ENCODE data around the gene GGCT.

The GGCT gene

DNA sequence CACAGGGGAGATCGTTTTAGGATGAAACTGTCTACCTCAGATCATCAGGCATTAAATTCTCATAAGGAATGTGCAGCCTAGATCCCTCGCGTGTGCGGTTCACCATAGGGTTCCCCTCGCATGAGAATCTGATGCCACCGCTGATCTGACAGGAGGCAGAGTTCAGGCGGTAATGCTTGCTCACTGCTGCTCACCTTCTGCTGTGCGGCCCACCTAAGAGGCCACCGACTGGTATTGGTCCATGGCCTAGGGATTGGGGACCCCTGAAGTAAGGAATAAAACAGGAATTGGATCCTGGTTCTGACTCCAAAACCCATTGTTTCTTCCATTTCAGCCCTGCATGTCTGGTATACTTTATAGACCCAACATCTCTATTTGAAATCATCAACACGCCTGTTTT is 30.1 kb downstream of the GGCT start:
- no peak overlapping the region for H3K9ac ChIP-seq (ENCODE audit: low read length)
- no peaks in the 10 kb centered on the region for H3K9me3 ChIP-seq (ENCODE audit: control insufficient read depth, low read length)
- no peak overlapping the region for H3K4me3 ChIP-seq (ENCODE audit: low read length)
- H3K27me3 ChIP-seq (ENCODE audit: control insufficient read depth, insufficient read depth, low read length) = no peaks in the 10 kb centered on the region
- peaks cover 55% of the 10 kb centered on the region for H3K4me1 ChIP-seq (ENCODE audit: control insufficient read depth, insufficient read depth, low read length)
- H3K36me3 ChIP-seq (ENCODE audit: control insufficient read depth, insufficient read depth, low read length) = no peaks in the 10 kb centered on the region

DNA sequence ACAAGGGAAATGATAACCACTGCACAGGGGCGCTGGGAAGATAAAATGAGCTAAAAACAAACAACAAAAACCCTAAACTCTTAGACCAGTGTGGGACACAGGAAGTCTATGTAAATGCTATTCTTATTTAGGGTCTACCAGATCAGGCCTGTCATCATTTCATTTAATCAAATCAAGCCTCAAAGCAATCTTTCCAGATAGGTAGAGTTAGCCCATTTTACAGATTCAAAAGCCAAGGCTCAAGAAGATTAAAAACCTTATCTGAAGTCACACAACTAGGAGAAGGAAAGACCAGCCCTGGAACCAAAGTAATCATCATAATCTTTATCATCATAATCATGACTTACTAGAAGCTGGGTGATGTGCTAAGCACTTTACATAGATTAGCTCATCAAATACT is 30.7 kb downstream of the GGCT start:
- H3K9ac ChIP-seq (ENCODE audit: low read length) = no peak overlapping the region
- H3K27me3 ChIP-seq (ENCODE audit: control insufficient read depth, insufficient read depth, low read length) = no peaks in the 10 kb centered on the region
- peaks cover 60% of the 10 kb centered on the region for H3K4me1 ChIP-seq (ENCODE audit: control insufficient read depth, insufficient read depth, low read length)
- no peak overlapping the region for H3K4me3 ChIP-seq (ENCODE audit: low read length)
- no peaks in the 10 kb centered on the region for H3K36me3 ChIP-seq (ENCODE audit: control insufficient read depth, insufficient read depth, low read length)
- H3K9me3 ChIP-seq (ENCODE audit: control insufficient read depth, low read length) = no peaks in the 10 kb centered on the region

DNA sequence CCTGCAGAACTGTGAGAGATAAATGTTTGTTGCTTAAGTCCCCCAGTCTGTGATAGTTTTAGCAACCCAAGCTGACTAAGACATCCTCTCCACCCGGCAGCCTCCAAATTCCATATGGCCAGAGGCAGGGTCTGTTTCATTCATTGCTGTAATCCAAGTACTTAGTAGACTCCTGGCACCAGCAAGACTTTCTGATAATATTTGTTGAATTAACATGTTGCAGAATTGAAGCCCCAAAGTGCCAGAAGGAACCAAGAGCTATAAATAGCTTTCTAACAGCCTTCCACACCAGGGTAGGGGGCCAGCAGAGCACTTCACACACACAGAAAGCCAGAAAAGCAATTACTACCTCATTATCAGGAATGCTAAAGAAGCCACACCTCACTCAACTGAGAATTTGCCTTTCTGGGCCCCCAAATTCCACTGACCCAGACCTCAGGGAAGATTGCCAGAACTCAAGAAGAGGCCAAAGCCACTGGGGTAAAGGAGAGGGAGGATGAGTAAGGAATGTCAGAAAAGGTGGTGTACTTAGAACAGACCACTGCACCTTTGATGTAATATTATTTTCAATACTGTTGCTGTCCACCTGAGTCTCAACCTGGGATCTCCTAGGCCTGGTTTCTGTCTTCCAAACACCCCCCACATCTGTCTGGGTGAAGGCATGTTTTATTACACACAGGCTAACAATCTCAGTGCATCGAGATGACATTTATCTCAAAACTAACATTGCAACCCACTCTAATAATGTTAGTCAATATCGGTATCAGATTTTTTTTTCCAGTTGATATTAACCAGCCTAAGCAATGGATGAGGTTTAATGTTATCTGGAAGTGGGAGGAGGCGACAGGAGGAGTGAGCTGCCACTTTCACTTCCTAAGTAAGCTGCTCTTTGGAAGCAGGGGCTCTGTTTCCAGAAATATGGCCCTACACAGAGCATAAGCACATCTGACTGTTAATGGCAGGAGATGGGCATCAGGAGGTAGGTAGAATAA is 31.5 kb downstream of the GGCT start:
- H3K9me3 ChIP-seq (ENCODE audit: control insufficient read depth, low read length) = no peaks in the 10 kb centered on the region
- H3K4me3 ChIP-seq (ENCODE audit: low read length) = no peak overlapping the region
- no peak overlapping the region for H3K9ac ChIP-seq (ENCODE audit: low read length)
- H3K4me1 ChIP-seq (ENCODE audit: control insufficient read depth, insufficient read depth, low read length) = peaks cover 63% of the 10 kb centered on the region
- no peaks in the 10 kb centered on the region for H3K36me3 ChIP-seq (ENCODE audit: control insufficient read depth, insufficient read depth, low read length)
- no peaks in the 10 kb centered on the region for H3K27me3 ChIP-seq (ENCODE audit: control insufficient read depth, insufficient read depth, low read length)

DNA sequence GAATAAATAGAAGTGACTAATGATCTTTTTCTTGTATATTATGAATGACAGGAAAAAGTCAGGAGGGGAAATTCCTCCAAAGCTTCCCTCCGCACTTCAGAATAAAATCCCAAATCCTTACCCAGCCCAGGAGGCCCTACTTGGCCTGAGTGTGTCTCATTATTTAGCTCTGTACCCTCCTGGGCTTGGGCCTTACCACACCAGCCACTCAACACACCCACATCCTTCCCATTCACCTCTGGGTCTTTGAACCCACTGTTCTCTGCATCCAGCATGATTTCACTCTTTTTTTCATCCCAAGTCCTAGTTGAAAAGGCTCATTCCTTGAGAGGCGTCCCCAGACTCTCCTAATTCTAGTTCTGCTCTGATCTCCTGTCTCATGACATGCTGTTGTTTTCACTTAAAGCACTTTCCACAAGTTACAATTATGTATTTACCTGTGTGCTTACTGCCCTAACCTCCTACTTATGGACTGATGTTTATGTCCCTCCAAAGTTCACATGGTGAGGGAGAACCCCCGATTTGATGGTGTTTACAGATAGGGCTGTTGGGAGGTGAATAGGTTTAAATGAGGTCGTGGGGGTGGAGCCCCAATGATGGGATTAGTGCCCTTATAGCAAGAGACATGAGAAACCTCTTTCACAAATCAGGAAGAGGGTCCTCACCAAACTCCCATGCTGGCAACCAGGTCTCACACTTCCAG is 32.4 kb downstream of the GGCT start:
- Histone ChIP-seq H3K36me3 (ENCODE audit: control insufficient read depth, insufficient read depth, low read length) (no peaks in the 10 kb centered on the region), H3K9ac (ENCODE audit: low read length) (no peak overlapping the region), H3K27me3 (ENCODE audit: control insufficient read depth, insufficient read depth, low read length) (no peaks in the 10 kb centered on the region), H3K4me3 (ENCODE audit: low read length) (no peak overlapping the region), H3K9me3 (ENCODE audit: control insufficient read depth, low read length) (no peaks in the 10 kb centered on the region), H3K4me1 (ENCODE audit: control insufficient read depth, insufficient read depth, low read length) (peaks cover 58% of the 10 kb centered on the region)

DNA sequence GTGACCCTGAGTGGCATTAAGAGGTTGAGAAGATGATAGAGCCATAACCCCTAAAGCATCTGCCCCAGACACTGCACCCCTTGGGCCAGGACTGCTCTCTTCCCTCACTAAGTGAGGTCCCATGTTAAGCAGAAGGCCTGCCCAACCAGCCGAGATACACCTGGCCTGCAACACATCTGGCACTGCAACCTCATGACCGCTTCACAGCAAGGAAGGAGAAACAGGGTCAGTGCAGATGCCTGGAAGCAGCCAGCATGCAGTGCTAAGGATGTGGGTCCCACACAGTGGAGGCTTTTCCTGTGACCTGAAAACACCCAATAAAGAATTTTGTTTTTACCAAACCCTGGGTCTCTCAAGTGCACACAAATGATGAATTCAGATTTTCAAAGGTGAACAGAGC is 33.4 kb downstream of the GGCT start:
- Histone ChIP-seq H3K9me3 (ENCODE audit: control insufficient read depth, low read length) (no peaks in the 10 kb centered on the region), H3K36me3 (ENCODE audit: control insufficient read depth, insufficient read depth, low read length) (no peaks in the 10 kb centered on the region), H3K9ac (ENCODE audit: low read length) (no peak overlapping the region), H3K4me3 (ENCODE audit: low read length) (no peak overlapping the region), H3K4me1 (ENCODE audit: control insufficient read depth, insufficient read depth, low read length) (peaks cover 48% of the 10 kb centered on the region), H3K27me3 (ENCODE audit: control insufficient read depth, insufficient read depth, low read length) (no peaks in the 10 kb centered on the region)

DNA sequence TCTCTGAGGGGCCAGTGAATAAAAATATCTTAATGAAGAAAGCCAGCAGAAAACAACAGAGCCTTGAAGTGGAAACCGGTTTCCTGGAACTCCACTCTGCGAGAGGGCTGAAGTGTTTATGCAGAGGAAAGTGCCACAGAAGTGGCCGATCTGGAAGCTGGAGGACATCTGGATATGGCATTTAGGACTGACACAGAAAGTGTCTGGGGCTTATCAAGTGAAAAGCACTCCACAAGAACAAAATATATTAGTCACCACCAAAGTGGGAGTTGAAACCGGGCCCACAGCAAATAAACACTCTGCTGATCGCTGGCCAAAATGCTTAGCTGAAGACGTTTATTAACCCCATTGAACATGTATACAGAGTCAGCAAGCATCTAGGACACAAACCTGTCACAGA is 33.9 kb downstream of the GGCT start:
- no peaks in the 10 kb centered on the region for H3K9me3 ChIP-seq (ENCODE audit: control insufficient read depth, low read length)
- no peak overlapping the region for H3K9ac ChIP-seq (ENCODE audit: low read length)
- H3K4me3 ChIP-seq (ENCODE audit: low read length) = no peak overlapping the region
- no peaks in the 10 kb centered on the region for H3K36me3 ChIP-seq (ENCODE audit: control insufficient read depth, insufficient read depth, low read length)
- no peaks in the 10 kb centered on the region for H3K27me3 ChIP-seq (ENCODE audit: control insufficient read depth, insufficient read depth, low read length)
- H3K4me1 ChIP-seq (ENCODE audit: control insufficient read depth, insufficient read depth, low read length) = peaks cover 43% of the 10 kb centered on the region

DNA sequence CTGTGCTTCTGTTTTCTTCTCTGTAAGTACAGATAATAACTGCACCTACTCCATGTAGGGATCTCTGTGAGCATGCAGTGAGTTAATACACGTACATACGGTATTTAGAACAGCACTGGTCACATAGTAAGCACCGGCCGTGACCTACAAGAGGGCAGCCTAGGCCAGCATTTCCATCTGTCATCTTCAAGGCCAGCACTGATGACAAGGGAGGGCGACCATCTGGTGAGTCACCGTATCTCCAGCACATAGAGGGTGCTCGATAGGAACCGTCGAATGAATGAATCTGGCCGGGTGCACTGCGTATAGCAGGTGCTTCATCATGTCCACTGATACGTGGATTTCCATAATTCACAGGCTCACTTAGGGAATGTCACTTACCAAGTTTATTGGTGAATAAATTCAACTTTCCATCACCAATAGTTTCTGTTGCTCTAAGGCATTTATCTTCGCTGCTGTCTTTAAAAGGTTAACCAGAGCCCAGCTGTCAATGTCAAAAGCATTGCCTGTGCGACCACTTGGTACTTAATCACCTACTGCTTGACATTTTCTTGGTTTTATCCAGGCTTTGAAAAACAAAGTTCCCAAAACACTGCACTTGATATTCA is 34.4 kb downstream of the GGCT start:
- no peaks in the 10 kb centered on the region for H3K9me3 ChIP-seq (ENCODE audit: control insufficient read depth, low read length)
- H3K27me3 ChIP-seq (ENCODE audit: control insufficient read depth, insufficient read depth, low read length) = no peaks in the 10 kb centered on the region
- H3K36me3 ChIP-seq (ENCODE audit: control insufficient read depth, insufficient read depth, low read length) = no peaks in the 10 kb centered on the region
- no peak overlapping the region for H3K4me3 ChIP-seq (ENCODE audit: low read length)
- peaks cover 39% of the 10 kb centered on the region for H3K4me1 ChIP-seq (ENCODE audit: control insufficient read depth, insufficient read depth, low read length)
- no peak overlapping the region for H3K9ac ChIP-seq (ENCODE audit: low read length)

DNA sequence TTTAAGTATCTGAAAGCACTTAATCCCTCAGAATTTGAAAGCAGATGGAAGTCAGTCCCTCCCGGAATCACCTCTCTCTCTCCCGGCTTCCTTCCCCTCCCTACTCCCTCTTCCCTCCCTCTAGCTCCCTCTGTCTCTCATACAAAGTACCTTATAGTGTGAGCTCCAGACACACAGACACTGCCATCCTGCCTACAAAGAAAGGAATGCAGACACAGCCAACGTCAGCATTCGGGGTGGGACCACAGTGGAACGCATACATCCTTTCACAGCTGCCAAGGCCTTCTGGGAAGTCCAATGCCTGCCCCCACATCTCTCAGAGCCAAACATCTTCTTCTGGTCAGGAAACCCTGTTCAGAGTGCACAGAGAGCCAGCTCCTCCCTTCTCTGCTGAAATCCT is 35.3 kb downstream of the GGCT start:
- H3K4me3 ChIP-seq (ENCODE audit: low read length) = no peak overlapping the region

DNA sequence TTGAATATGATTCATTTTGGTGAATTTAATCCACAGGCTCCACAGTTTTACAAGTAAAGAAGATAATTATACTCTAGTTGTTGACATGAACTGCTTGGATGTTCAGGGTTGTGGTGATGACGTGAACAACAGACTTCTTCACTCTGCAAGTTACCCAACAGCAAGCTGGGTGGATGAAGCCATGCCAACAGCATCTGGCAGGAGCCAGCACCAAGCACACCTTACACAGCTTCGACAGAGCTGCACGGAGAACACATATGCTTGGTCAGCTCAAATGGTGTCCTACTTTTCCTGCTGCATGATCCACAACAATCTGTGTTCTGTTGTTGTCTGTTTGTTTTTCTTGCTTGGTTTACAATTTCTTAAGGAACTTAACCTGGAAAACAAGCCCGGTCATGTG is 35.8 kb downstream of the GGCT start:
- H3K9me3 ChIP-seq (ENCODE audit: control insufficient read depth, low read length) = no peaks in the 10 kb centered on the region
- peaks cover 42% of the 10 kb centered on the region for H3K4me1 ChIP-seq (ENCODE audit: control insufficient read depth, insufficient read depth, low read length)
- no peak overlapping the region for H3K4me3 ChIP-seq (ENCODE audit: low read length)
- H3K27me3 ChIP-seq (ENCODE audit: control insufficient read depth, insufficient read depth, low read length) = no peaks in the 10 kb centered on the region
- H3K9ac ChIP-seq (ENCODE audit: low read length) = no peak overlapping the region
- no peaks in the 10 kb centered on the region for H3K36me3 ChIP-seq (ENCODE audit: control insufficient read depth, insufficient read depth, low read length)

More for the DNA sequence above, 35.3 kb downstream of the GGCT start:
- H3K9me3 ChIP-seq (ENCODE audit: control insufficient read depth, low read length) = no peaks in the 10 kb centered on the region
- H3K27me3 ChIP-seq (ENCODE audit: control insufficient read depth, insufficient read depth, low read length) = no peaks in the 10 kb centered on the region
- peaks cover 42% of the 10 kb centered on the region for H3K4me1 ChIP-seq (ENCODE audit: control insufficient read depth, insufficient read depth, low read length)
- no peak overlapping the region for H3K9ac ChIP-seq (ENCODE audit: low read length)
- no peaks in the 10 kb centered on the region for H3K36me3 ChIP-seq (ENCODE audit: control insufficient read depth, insufficient read depth, low read length)

DNA sequence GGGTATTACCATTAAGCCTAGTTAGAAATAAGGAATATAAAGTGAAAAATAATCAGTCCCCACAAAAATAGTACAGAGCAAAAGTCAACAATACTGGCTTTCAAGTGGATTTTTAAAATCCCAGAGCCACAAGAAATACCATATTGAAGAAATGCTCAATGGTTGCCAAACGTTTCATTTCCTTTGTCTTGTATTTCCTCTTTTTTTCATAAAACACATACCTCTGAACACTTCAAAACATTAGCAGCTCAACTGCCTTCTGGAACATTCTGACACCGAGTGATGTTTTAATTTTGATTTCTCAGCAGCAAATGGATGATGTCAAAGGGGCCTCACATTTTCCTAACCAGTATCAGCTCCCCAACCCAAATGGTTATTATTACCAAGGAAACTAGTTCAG is 36.6 kb downstream of the GGCT start:
- H3K4me1 ChIP-seq (ENCODE audit: control insufficient read depth, insufficient read depth, low read length) = peaks cover 38% of the 10 kb centered on the region
- no peaks in the 10 kb centered on the region for H3K9me3 ChIP-seq (ENCODE audit: control insufficient read depth, low read length)
- H3K9ac ChIP-seq (ENCODE audit: low read length) = no peak overlapping the region
- no peaks in the 10 kb centered on the region for H3K36me3 ChIP-seq (ENCODE audit: control insufficient read depth, insufficient read depth, low read length)
- no peak overlapping the region for H3K4me3 ChIP-seq (ENCODE audit: low read length)
- H3K27me3 ChIP-seq (ENCODE audit: control insufficient read depth, insufficient read depth, low read length) = no peaks in the 10 kb centered on the region

DNA sequence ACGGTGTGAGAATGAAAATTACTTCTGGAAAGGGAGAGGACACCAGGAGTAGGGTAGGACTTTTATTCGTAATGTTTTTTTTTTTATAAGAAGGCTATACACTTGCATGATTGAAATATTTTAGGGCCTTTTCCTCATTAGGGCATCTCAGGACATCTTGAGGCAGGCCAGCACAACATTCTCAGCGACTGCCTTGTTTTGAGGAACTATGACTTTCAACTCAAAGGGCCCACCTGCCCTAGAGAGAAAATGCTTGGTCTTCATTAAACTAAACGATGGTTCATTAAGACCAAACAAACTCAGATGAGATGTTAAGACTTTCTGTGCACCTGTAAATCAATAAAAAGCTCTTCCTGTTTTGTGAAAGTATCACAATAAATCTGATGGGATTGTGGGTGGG is 37.4 kb downstream of the GGCT start:
- Histone ChIP-seq H3K4me1 (ENCODE audit: control insufficient read depth, insufficient read depth, low read length) (peaks cover 36% of the 10 kb centered on the region), H3K9ac (ENCODE audit: low read length) (no peak overlapping the region), H3K4me3 (ENCODE audit: low read length) (no peak overlapping the region), H3K27me3 (ENCODE audit: control insufficient read depth, insufficient read depth, low read length) (no peaks in the 10 kb centered on the region), H3K9me3 (ENCODE audit: control insufficient read depth, low read length) (no peaks in the 10 kb centered on the region), H3K36me3 (ENCODE audit: control insufficient read depth, insufficient read depth, low read length) (no peaks in the 10 kb centered on the region)

DNA sequence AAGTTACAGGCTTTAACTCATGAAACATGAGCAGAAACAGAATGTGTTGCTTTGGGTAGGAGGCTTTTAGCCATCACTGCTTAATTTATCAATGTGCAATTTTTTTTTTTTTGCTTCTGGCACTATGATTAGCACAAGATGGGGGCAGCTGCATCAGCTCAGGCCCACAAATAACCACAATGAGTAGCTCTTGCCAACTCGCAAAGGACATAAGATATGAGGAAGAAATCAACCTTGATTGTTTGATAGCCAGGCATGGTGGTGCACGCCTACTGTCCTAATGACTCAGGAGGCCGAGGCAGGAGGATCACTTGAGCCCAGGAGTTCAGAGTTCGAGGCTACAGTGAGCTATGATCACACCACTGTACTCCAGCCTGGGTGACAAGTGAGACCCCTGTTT is 38.4 kb downstream of the GGCT start:
- Histone ChIP-seq H3K4me3 (ENCODE audit: low read length) (no peak overlapping the region), H3K27me3 (ENCODE audit: control insufficient read depth, insufficient read depth, low read length) (no peaks in the 10 kb centered on the region), H3K36me3 (ENCODE audit: control insufficient read depth, insufficient read depth, low read length) (no peaks in the 10 kb centered on the region), H3K9ac (ENCODE audit: low read length) (no peak overlapping the region), H3K4me1 (ENCODE audit: control insufficient read depth, insufficient read depth, low read length) (peaks cover 30% of the 10 kb centered on the region), H3K9me3 (ENCODE audit: control insufficient read depth, low read length) (no peaks in the 10 kb centered on the region)
